GM19023 (cell line): ENCODE measurements around the gene SOX10.

Experiments used
- ATAC-seq: cut with Tn5 transposase; IDR thresholded peaks from one replicate; pipeline ENCODE4 v1.9.1; 2021; ENCODE audit warnings: mild to moderate bottlenecking, moderate library complexity; ENCODE audit not compliant: unreplicated experiment

Gene SOX10

GRCh38 chr22:38016182-38017151, 32.1 kb upstream of the SOX10 start:
- ATAC-seq: no peak

GRCh38 chr22:38014083-38014482, 29.7 kb upstream of the SOX10 start:
- no peak for ATAC-seq

- no peak for ATAC-seq
Observed at GRCh38 chr22:38012604-38013072, 28.3 kb upstream of the SOX10 start.

- ATAC-seq: no peak
Observed at GRCh38 chr22:38009000-38009806, 24.8 kb upstream of the SOX10 start.

GRCh38 chr22:38007330-38007902, 23.1 kb upstream of the SOX10 start:
- ATAC-seq: no peak

- no peak for ATAC-seq
Observed at GRCh38 chr22:38006906-38007305, 22.6 kb upstream of the SOX10 start.

- no peak for ATAC-seq
Observed at GRCh38 chr22:38005943-38006342, 21.6 kb upstream of the SOX10 start.

- no peak for ATAC-seq
Observed at GRCh38 chr22:37999640-38000272, 15.4 kb upstream of the SOX10 start.

- no peak for ATAC-seq
Observed at GRCh38 chr22:37999236-37999635, 14.9 kb upstream of the SOX10 start.

GRCh38 chr22:37998543-37998942, 14.2 kb upstream of the SOX10 start:
- ATAC-seq: no peak

- no peak for ATAC-seq
Observed at GRCh38 chr22:37996515-37997246, 12.3 kb upstream of the SOX10 start.

GRCh38 chr22:37996079-37996478, 11.7 kb upstream of the SOX10 start:
- ATAC-seq: no peak

- ATAC-seq: no peak
Observed at GRCh38 chr22:37995460-37995859, 11.1 kb upstream of the SOX10 start.

GRCh38 chr22:37994982-37995381, 10.6 kb upstream of the SOX10 start:
- no peak for ATAC-seq

- ATAC-seq: no peak
Observed at GRCh38 chr22:37994049-37994448, 9.7 kb upstream of the SOX10 start.

- ATAC-seq: no peak
Observed at GRCh38 chr22:37991731-37992442, 7.5 kb upstream of the SOX10 start.

- no peak for ATAC-seq
Observed at GRCh38 chr22:37990862-37991261, 6.5 kb upstream of the SOX10 start.

- ATAC-seq: no peak
Observed at GRCh38 chr22:37990301-37990700, 5.9 kb upstream of the SOX10 start.
